ENCODE measurements around the gene MRPL38.

MRPL38 gene

DNA sequence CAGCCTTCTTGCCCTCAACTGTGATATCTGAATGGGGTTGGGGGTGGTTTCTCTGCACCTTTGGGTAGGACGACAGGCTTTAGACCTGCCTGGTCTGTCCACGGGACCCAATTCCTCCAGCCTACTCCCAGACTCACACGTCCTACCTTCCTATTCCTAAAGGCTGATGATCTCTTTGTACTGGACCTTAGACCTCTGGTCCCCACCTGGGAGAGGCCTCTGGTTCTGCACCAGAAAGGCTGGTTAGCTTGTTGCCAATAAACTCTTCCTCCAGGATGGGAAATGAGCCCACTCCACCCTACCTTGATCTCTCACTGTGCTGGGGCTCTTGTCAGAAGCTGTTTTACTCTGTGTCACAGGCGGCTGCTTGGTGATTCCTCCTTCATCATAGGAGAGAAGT is 21.8 kb upstream of the MRPL38 start:
- TF ChIP-seq, protein P1, sequence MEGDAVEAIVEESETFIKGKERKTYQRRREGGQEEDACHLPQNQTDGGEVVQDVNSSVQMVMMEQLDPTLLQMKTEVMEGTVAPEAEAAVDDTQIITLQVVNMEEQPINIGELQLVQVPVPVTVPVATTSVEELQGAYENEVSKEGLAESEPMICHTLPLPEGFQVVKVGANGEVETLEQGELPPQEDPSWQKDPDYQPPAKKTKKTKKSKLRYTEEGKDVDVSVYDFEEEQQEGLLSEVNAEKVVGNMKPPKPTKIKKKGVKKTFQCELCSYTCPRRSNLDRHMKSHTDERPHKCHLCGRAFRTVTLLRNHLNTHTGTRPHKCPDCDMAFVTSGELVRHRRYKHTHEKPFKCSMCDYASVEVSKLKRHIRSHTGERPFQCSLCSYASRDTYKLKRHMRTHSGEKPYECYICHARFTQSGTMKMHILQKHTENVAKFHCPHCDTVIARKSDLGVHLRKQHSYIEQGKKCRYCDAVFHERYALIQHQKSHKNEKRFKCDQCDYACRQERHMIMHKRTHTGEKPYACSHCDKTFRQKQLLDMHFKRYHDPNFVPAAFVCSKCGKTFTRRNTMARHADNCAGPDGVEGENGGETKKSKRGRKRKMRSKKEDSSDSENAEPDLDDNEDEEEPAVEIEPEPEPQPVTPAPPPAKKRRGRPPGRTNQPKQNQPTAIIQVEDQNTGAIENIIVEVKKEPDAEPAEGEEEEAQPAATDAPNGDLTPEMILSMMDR (conservative IDR thresholded peaks at IDR 0.05; ENCODE audit: low read depth, low read length) = no peak
- H3K4me3 ChIP-seq (ENCODE audit: low read depth, low read length) = no peak overlapping the region
- DNase-seq (ENCODE audit: low read depth) = no peak

DNA sequence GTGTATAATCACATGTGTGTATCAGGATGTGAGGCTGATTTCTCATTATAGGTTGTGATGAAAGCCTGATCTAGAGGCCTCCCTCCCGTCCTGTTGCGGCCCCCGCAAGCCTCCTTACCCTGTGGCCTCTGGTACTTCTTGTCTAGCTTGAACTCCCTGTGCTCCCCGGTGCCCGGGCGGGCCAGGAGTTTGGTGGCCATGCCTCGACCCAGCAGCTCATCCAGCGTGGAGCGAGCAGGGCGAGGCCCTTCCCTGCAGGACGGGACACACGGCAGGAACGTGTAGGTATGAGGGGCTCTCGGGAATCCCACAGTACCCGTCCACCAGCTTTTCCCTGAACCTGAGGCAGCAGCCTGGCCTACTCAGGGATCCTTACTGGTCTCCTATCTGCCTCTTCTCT is 21.2 kb upstream of the MRPL38 start:
- TF ChIP-seq, protein P1 (conservative IDR thresholded peaks at IDR 0.05; ENCODE audit: low read depth, low read length) = no peak
- DNase-seq (ENCODE audit: low read depth) = no peak
- no peak overlapping the region for H3K4me3 ChIP-seq (ENCODE audit: low read depth, low read length)

DNA sequence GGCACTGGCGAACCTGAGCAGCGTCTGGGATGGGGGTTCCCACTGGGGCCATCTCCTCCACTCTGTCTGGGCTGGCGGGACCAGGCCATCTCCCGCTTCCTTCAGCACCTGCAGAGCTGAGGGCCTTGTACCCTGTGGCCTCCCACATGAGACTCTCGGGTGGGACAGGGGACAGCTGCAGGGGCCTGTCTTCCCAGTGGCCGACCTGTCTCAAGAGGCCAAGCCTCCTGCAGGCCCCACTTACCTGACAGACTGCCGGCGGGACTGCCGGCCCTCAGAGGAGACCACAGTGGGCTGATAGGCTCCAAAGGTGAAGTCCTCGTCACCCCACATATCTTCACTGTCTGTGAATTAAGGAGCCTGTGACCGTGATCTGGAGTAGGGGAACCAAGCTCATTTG is 20.4 kb upstream of the MRPL38 start:
- TF ChIP-seq, protein P1 (conservative IDR thresholded peaks at IDR 0.05; ENCODE audit: low read depth, low read length) = no peak
- no peak overlapping the region for H3K4me3 ChIP-seq (ENCODE audit: low read depth, low read length)
- DNase-seq (ENCODE audit: low read depth) = no peak

DNA sequence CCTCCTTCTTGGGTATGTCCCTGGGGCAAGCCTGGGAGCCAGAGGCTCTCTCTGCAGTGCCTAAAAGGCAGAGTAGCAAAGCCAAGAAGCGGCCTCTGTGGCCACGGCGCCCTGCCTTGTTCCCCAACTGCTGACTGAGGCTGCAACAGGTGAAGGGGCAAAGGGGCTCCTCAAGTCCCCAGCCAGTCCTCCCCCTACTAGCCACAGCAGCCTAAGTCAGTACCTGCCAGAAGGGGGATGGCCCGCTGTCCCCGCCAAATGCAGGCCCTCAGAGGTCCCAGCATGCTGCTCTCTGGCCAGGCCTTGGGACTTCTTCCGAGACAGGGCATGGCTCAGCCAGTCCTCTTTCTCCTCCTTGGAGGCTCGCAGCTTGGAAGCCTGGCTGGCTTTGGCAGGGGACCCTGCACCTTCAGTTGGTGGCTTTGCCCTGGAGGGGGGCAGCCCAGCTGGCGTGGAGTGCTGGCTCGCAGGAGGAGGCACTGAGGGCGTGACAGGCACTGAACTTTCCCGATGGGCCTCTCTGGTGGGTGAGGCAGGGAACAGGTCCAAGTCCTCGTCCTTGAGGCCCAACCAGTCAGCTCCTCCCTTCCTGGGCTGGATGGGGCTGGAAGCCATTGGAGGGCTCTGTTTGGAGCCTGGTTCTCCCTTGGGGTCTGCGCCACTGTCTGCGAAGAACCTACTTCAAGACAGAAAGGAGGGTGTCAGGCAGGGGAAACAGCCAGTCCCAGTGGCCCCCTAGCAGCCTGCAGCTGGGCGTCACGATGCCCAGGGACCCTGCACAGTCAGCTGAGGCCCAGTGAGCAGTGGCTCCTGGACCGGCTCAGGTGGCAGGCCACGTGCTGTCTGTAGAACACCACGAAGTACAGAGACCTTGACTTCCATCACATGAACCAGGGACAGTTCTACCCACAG is 18.5 kb upstream of the MRPL38 start:
- DNase-seq (ENCODE audit: low read depth) = no peak
- TF ChIP-seq, protein P1 (conservative IDR thresholded peaks at IDR 0.05; ENCODE audit: low read depth, low read length) = no peak
- H3K4me3 ChIP-seq (ENCODE audit: low read depth, low read length) = no peak overlapping the region

DNA sequence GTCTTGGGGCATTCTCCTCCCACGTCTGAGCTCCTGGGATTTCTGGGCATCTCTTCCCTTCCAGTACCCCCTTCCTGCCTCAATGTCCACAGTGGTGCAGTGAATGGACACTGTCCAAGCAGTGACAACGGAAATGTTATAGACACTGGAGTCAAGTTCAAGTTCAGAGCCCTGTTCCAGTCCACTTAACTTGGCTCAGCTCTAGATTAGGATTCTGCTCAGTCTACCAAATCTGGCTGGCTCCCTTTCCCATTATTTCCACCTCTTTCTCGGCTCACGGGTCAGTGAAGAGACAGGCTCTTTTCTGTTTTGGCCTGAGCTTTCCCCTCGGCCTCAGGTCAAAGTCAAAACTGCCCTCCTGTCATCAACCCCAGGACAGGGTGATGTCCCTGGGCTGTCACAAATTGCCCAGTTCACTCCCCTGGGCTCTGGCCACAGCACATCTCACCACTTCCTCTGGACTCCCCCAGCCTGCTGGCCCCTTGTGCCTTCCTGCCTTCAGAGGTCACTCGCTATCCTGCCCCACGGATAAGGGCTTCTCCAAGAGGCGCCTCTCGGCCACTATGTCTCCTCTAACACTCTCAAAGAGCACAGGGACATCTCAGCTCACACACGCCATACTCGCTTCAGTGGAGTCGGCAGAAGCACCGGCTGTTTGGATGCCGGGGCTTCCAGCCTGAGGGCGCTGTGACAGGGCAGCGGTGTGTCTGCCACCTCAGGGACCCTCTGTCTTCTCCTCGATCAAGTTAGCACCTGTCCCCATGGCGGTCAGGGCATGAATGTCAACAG is 17.7 kb upstream of the MRPL38 start:
- TF ChIP-seq, protein P1 (conservative IDR thresholded peaks at IDR 0.05; ENCODE audit: low read depth, low read length) = no peak
- DNase-seq (ENCODE audit: low read depth) = no peak
- H3K4me3 ChIP-seq (ENCODE audit: low read depth, low read length) = no peak overlapping the region

DNA sequence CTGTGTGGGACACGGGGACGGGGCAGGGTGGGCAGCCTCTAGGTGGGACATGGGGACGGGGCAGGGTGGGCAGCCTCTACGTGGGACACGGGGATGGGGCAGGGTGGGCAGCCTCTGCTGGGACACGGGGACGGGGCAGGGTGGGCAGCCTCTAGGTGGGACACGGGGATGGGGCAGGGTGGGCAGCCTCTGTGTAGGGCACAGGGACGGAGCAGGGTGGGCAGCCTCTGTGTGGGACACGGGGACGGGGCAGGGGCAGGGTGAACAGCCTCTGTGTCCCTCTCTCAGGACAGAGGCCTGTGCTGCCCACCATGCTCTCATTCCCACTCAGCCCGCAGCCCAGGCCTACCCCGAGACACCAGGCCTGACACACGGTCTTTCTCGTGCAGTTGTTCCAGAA is 16.9 kb upstream of the MRPL38 start:
- TF ChIP-seq, protein P1 (conservative IDR thresholded peaks at IDR 0.05; ENCODE audit: low read depth, low read length) = no peak
- H3K4me3 ChIP-seq (ENCODE audit: low read depth, low read length) = no peak overlapping the region
- DNase-seq (ENCODE audit: low read depth) = no peak

Data from choroid plexus epithelial cell (primary cell).